HG03039 (cell line): ENCODE data around the gene CLCF1.
A peak's percentile ranks its signal among the peaks of the same experiment; 100 is the strongest.
"Not testable (repeated sequence)": the region's sequence is repeated elsewhere in the genome, so short reads cannot be mapped to it uniquely, and the experiment has no call there.

ENCODE experiments used
- ATAC-seq: cut with Tn5 transposase; IDR thresholded peaks from one replicate; pipeline ENCODE4 v1.9.1; 2021; ENCODE audit warnings: mild to moderate bottlenecking, moderate library complexity; ENCODE audit not compliant: unreplicated experiment

Gene CLCF1

GRCh38 chr11:67345247-67345919 lies 28.0 kb downstream of the CLCF1 start:
- ATAC-seq = no peak

- ATAC-seq = no peak
These were observed 29.1 kb downstream of the CLCF1 start for GRCh38 chr11:67344264-67344663.

DNA sequence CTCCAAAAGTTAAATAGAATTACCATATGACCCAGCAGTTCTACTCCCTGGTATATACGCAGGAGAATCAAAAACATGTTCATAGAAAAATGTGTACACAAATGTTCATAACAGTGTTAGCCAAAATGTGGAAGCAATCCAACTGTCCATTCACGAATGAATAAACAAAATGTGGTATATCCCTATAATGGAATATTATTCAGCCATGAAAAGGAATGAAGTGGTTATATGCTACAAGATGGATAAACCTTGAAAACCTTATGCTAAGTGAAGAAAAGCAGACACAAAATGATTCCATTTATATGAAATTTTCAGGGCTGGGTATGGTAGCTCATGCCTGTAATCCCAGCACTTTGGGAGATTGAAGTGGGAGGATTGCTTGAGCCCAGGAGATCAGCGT lies 36.1 kb downstream of the CLCF1 start:
- ATAC-seq = no peak

DNA sequence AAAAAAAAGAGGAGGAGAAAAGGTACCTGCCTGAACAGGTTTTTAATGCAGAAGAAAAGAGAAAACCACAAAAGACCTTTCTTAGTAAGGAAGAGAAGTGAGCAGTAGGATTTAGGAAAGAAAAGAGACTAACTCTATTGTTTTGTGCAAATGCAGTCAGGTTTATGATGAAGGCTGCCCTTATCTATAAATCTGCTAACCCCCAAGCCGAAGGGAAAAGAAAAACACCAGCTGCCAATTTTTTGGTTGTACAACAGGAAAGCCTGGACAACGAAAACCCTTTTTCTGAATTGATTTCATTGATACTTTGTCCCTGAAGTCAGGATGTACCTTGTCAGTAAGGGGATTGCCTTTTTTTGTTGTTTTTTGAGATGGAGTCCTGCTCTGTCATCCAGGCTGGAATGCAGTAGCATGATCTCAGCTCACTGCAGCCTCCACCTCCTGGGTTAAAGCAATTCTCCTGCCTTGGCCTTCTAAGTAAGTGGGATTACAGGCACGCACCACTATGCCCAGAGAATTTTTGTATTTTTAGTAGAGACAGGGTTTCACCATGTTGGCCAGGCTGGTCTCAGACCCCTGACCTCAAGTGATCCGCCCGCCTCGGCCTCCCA lies 41.2 kb downstream of the CLCF1 start:
- ATAC-seq = no peak

DNA sequence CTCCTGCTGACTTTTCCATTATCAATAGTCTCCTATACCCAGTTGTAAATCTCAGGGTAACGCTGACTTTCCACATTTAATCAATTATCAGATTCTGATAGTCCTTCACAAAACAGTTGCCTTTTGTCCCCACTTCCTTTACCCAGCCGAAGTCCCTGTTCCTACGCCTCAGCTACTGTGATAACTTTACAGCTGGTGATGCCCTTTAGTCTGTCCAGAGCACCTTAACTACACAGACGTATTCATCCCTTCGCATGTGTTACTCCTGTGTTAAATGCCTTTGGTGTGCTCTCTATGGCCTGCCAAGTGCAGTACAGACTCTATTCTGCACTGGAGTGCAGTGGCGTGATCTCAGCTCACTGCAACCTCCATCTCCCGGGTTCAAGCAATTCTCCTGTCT lies 49.9 kb downstream of the CLCF1 start:
- no peak for ATAC-seq

DNA sequence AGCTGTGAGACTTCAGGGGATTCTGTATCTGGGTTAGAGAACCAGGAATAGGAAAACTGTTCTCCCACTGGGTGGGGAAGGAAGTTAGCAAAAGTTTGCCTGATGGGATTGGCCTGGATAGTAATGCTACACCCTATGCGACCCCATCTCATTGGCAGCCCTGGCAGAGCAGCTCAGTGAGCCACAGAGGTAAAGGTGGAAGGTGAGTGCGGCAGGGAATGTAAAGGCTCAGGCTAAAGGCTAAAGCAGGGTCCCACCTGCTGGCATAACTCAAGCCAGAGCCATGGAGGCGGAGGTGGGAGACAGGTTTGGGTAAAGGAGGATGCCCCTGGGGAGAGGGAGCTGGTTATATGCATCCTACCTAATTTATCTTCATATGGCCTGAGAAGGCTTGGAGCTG lies 51.3 kb downstream of the CLCF1 start:
- ATAC-seq = no peak

DNA sequence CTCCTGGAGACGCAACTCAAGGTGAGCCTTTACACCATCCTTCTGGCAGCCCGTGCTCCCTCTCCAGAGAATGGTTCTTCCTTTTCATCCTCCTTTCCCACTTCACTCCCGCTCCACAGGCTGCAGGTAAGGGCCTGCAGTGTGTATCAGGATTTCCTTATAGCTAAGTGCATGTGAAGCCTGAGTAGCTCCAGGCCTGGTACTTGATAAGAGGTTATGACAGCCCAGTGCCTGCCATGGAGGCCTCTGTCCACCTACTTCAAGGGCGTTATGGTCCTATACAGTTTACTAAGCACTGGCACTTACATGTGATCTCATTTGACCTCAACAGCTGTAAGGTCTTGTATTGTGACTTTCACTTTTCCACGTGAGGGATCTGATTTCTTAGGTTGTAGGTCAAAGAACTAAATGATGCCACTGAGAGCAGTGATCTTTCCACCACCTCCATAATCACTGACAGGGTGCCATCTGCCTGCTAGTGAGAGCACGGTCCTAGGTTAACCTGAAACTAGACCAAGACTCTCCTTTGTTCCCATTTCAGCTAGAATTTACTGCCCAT lies 52.0 kb downstream of the CLCF1 start:
- ATAC-seq = no peak

DNA sequence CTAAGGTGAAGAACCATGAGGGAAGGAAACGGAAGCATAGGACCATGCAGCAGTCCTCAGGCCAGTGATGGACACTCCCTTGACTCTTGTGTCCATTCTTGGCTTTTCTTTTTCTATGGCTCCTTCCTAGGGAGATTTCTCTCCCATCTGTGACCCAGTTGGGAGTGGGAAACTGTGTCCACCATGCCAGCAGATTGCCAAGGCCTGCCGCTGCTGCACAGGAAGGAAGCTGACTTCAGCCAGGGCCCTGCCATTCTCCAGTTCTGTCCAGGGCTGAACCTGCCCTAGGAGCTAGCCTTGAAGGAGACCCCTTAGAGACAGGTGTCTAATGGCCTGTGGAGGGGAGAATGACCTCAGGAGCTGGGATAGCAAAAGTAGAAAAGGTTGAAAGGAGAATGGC lies 52.7 kb downstream of the CLCF1 start:
- ATAC-seq = no peak

DNA sequence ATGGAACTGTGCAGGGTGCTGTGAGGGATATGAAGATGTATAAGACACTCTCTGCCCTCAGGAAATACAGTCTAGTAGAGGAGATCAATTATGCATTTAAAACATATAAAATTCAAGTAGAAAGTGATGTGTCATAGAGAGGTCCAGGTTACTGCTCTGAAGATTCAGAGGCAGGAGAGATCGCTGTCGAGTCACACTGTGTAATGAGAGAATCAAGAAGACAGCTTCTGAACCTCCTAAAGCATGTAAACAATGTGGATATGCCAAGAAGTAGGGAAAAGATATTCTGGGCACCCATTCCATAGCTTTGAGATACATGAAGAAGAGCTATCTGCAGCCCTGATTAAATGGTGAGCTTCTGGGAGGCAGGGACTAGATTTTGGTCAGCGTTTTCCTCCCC lies 53.4 kb downstream of the CLCF1 start:
- ATAC-seq = no peak

DNA sequence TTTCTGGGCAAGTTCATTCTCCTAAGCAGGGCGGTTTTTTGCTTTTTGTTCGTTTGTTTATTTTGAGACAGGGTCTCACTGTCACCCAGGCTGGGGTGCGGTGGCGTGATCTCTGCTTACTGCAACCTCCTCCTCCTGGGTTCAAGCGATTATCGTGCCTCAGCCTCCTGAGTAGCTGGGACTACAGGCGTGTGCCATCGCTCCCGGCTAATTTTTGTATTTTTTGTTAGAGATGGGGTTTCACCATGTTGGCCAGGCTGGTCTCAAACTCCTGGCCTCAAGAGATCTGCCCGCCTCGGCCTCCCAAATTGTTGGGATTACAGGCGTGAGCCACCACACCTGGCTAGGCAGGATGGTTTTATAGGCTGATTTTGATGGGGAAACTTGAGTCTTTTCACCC lies 54.5 kb downstream of the CLCF1 start:
- ATAC-seq = not testable (repeated sequence)

DNA sequence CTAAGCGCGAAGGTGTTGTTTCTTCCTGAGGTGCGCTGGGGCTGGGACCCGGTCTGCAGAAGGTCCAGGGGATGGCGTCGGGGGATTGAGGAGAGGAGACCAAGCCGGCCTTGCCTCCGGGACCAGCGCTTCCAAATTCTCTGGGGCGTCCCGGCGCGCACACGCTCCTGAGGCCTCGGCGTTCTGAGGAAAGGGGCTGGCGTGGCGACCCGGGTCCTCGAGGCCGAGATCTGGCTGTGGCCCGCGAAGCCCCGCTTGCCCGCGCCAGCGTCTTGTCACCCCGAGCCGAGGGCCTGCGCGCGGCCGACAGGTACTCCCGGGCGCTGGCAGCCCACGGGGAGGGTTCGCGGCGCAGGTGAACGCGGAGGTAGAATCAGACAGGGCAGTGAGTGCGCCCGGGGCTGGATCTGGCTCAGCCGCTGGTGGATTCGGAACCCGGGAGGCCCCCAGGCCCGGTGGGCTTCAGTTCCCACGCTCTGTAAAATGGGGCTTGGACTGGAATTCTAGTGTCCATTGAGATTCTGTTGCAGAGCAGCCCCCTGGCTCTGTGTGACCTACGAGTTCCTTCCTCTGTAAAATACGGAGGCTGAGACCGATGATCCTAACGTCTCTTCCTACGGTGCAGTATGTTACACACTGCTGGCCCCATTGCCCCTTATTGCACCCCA lies 55.4 kb downstream of the CLCF1 start:
- peak; percentile 17 for ATAC-seq

DNA sequence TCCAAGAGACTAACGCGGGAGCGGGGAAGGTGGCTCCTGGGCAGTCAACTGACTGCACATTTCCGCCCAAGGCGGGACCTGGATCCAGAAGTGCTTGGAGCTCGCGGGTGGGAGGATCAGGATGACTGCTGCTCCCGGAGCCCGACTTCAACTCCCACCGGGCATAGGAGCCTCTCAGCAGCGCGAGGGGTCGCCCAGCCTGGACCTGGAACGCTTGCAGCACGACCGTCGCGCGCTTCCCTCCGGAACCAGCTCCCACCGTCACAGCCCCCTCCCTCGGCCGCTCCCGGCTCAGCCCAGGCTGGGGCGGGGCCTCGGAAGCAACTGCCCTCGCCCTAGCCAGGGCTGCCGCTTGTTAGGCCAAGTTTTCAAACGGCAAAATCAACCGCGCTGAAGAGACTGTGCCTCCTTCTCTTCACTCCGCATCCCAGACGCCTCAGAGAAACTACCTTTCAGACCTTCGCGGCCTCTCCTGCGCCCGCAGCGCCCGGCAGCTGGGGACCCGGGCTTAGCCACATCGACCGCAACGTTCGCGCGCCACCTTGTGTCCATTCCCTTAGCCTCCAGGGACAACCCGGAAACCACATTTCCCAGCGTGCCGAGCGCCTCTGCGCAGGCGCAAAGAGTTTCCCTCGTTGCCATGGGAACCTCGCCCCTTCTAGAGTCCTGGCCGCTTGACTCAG lies 56.1 kb downstream of the CLCF1 start:
- peak; percentile 74 for ATAC-seq

GRCh38 chr11:67316882-67317204 lies 56.6 kb downstream of the CLCF1 start:
- no peak for ATAC-seq

- no peak for ATAC-seq
These were observed 58.0 kb downstream of the CLCF1 start for GRCh38 chr11:67315325-67315909.

DNA sequence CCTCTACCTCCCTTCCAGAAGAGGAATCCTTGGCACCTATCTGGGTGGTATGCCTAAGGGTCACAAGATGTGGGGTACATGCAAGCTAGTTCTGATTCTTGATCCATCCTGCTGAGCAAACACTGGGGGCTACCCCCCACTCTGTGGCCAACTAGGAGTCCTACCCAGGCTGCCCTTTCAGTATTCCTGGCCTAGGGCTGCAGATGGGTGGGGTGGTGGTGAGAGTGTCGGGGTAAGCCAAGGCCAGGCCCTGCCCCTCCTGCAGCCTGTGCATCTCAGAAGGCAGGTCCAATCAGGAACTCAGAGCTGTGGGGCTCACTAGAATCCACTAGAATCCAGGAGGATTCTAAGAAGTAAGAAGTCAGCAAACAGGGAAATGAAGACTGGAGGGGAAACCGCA lies 59.2 kb downstream of the CLCF1 start:
- no peak for ATAC-seq
